ENCODE measurements around the gene RFX3. TPM values are rescaled to one million over a fixed set of nuclear protein-coding genes. Genes with fewer than 3 reads are reported as not detected.

The RFX3 gene
- total RNA-seq, 1 experiment from 2014 or later = 3.7 TPM

DNA sequence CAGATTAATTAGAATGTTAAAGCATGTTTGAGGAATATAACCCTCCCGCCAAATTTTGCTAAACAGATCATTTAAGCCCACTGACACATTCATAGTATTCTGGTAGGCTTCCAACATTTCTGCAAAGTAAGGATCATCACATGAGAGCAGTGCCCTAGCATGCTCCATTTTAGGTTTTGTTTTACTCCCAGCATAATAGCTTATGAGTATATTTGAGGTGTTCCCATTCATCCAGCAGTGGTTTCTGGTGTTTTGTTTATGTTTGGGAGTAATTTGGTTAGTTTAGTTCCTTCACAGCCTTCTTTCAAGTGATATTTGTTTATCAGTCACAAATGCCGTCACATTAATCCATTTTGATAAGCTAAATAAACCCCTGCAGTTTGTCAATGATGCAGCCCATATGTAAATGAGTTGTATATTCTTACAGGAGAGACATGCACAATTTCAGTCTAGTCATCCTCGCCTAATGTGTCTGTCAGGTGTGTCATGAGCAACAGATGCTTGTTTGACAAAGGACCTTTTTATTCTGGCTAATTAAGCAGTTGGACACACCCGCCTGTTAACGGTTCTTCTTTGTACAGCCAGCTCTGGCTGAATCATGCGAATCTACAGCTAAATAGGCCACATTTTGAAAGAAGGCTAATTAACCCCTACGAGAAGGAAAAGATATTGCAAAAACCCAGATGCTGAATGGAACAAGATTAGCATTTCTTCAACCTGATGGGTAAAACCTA lies 124.4 kb downstream of the RFX3 start:
- no peak overlapping the region for H3K4me3 ChIP-seq (ENCODE audit: insufficient read depth, low read depth, low read length)
- no peaks in the 10 kb centered on the region for H3K36me3 ChIP-seq (replicated peaks; ENCODE audit: control insufficient read depth, insufficient read depth, low read length)
- H3K27me3 ChIP-seq (ENCODE audit: control insufficient read depth, insufficient read depth, low read length) = no peaks in the 10 kb centered on the region
- no peak for DNase-seq

DNA sequence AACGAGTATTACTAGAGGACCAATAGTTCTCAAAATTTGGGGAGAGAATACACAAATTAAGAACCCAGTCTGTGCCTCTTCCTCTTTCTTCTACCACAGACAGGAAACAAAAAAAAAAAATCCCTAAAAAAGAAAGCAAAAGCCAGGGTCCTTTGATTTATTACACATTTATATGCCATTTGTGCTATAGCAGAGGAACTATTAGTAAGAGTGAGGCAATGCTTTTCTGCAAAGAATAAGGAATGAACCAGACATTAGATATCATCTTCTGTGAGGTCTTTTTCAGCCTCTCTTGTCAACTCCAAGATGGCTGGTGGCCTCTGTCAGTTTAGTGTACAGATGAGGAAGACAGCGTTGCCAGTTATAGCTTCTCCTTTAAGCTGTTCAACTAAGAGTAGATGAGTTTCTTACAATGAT lies 127.6 kb downstream of the RFX3 start:
- Histone ChIP-seq H3K27me3 (ENCODE audit: control insufficient read depth, insufficient read depth, low read length) (no peaks in the 10 kb centered on the region), H3K36me3 (replicated peaks; ENCODE audit: control insufficient read depth, insufficient read depth, low read length) (no peaks in the 10 kb centered on the region), H3K4me3 (ENCODE audit: insufficient read depth, low read depth, low read length) (no peak overlapping the region)
- no peak for DNase-seq

DNA sequence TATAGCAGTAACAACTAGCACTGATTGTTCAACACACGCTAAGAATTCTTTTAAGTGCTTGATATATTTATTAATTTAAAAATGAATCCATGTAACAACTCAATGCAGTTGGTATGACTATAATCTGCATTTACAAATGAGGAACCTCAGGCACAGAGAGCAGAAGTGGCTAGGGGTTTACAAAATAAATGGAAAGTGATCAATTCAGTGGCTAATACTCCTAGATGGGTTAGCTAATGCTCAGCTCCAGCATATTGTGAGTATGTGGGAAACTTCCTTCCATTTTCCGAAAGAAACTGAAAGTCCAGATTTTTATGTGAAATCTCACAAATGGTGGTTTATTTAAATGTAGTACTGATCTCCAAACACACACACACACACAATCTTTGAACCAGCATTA lies 128.0 kb downstream of the RFX3 start:
- Histone ChIP-seq H3K27me3 (ENCODE audit: control insufficient read depth, insufficient read depth, low read length) (no peaks in the 10 kb centered on the region), H3K4me3 (ENCODE audit: insufficient read depth, low read depth, low read length) (no peak overlapping the region), H3K36me3 (replicated peaks; ENCODE audit: control insufficient read depth, insufficient read depth, low read length) (no peaks in the 10 kb centered on the region)
- no peak for DNase-seq

DNA sequence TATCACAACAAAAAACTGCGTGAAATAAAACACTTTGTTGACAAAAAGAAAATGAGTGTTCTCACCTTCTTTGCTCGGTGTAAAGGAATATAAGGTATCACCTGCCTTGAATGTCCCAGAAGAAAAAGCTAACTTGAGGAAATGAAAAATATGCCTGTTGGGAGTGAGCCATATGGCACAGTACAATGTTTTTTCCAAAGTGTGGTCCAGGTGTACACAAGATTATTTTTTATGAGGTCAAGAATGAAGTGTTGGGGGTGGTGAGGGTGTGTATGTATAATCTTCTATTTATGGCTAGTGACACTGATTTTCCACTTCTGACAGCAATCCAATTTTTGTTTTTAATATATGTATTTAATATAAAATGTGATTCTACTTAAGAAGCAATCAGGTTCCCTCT lies 134.4 kb downstream of the RFX3 start:
- Histone ChIP-seq H3K27me3 (ENCODE audit: control insufficient read depth, insufficient read depth, low read length) (no peaks in the 10 kb centered on the region), H3K36me3 (replicated peaks; ENCODE audit: control insufficient read depth, insufficient read depth, low read length) (no peaks in the 10 kb centered on the region), H3K4me3 (ENCODE audit: insufficient read depth, low read depth, low read length) (no peak overlapping the region)
- DNase-seq = no peak

DNA sequence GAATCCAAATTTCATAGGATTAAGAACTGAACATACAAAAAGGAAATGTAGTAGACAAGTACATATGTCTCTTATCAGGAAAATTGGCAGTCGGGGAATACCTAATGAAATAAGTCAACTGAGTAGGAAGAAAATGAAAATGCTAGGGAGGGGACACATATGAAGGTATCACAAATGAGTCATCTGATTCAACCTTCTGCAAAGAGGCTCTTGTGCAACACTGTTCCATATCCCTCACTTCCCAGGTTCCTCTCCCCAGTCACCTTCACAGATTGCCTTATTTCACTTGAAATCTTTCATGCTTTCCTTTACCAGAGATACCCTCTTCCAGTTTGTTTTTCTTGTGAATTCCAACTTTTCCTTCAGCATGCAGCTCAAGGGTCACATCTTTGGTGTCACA lies 139.0 kb downstream of the RFX3 start:
- Histone ChIP-seq H3K36me3 (replicated peaks; ENCODE audit: control insufficient read depth, insufficient read depth, low read length) (no peaks in the 10 kb centered on the region), H3K4me3 (ENCODE audit: insufficient read depth, low read depth, low read length) (no peak overlapping the region), H3K27me3 (ENCODE audit: control insufficient read depth, insufficient read depth, low read length) (no peaks in the 10 kb centered on the region)
- no peak for DNase-seq

DNA sequence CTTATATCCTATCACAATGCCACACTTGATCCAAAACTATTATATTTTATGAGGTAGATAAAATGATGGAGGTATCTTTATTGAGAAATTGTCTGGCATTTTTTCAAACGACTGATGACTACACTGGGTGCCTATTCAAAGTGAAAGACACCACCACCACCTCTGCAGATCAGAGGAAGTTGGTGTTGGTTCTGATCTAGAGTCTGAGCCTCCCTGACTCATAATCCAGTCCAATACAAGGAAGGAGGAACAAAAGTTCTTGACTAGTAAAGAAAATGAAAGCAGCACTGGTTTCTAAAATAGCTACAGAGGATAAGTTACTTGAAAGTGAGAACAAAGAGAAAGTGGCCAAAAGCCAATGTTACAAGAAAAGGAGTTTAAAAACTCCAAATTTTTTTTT lies 139.9 kb downstream of the RFX3 start:
- no peak for DNase-seq
- Histone ChIP-seq H3K27me3 (ENCODE audit: control insufficient read depth, insufficient read depth, low read length) (no peaks in the 10 kb centered on the region), H3K4me3 (ENCODE audit: insufficient read depth, low read depth, low read length) (no peak overlapping the region), H3K36me3 (replicated peaks; ENCODE audit: control insufficient read depth, insufficient read depth, low read length) (no peaks in the 10 kb centered on the region)

DNA sequence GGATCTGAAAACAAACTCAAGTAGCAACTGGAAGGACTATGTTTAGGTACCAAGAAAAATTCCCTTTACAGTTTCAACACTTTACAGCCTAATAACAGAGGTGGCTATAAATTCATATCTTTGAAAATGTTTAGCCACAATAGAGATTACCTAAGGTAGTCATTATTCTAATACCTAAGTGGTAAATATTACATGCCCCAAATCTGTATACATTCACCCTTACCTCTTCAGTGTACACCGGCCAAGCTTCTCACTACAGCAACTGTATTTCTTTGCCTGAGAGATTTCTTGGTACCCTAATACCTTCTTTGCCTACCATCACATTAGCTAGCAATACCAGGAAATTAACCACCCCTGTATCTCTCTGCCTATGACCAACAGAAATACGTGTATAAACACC lies 154.0 kb downstream of the RFX3 start:
- H3K27me3 ChIP-seq (ENCODE audit: control insufficient read depth, insufficient read depth, low read length) = no peaks in the 10 kb centered on the region
- no peak for DNase-seq
- no peak overlapping the region for H3K4me3 ChIP-seq (ENCODE audit: insufficient read depth, low read depth, low read length)
- H3K36me3 ChIP-seq (replicated peaks; ENCODE audit: control insufficient read depth, insufficient read depth, low read length) = no peaks in the 10 kb centered on the region

DNA sequence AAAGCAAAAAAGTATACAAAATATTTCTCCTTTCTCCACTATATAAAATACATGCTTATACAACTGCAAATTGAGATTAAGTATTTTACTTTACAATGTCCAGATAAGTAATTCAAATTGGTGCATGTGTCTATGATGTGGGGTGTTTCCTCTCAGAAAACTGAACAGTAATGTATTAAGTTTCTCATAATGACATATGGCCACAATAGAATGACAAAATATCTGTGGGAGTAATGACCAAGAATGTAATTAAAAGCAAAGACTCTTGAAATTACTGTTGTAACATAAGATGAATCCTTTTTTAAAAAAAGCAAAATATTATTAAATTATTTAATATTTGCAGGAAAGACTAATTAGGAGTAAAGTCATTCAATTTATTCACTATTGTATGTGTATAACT lies 155.1 kb downstream of the RFX3 start:
- no peaks in the 10 kb centered on the region for H3K27me3 ChIP-seq (ENCODE audit: control insufficient read depth, insufficient read depth, low read length)
- DNase-seq = no peak
- H3K4me3 ChIP-seq (ENCODE audit: insufficient read depth, low read depth, low read length) = no peak overlapping the region
- H3K36me3 ChIP-seq (replicated peaks; ENCODE audit: control insufficient read depth, insufficient read depth, low read length) = no peaks in the 10 kb centered on the region

DNA sequence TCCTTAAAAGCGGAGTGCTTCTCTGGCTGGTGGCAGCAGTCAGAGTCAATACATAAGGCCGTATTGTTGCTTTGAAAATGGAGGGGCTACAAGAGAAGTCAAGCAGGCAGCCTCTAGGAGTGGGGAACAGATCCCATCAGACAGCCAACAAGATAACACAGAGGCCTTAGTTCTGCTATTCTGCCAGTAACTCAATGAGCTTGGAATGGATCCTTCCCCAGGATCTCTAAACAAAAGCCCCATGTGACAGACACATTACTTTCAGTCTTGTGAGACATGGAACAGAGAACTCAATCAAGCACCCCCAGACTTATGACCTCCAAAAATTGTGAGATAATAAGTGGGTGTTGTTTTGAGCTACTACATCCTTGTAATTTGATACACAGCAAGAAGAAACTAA lies 158.6 kb downstream of the RFX3 start:
- no peak for DNase-seq

DNA sequence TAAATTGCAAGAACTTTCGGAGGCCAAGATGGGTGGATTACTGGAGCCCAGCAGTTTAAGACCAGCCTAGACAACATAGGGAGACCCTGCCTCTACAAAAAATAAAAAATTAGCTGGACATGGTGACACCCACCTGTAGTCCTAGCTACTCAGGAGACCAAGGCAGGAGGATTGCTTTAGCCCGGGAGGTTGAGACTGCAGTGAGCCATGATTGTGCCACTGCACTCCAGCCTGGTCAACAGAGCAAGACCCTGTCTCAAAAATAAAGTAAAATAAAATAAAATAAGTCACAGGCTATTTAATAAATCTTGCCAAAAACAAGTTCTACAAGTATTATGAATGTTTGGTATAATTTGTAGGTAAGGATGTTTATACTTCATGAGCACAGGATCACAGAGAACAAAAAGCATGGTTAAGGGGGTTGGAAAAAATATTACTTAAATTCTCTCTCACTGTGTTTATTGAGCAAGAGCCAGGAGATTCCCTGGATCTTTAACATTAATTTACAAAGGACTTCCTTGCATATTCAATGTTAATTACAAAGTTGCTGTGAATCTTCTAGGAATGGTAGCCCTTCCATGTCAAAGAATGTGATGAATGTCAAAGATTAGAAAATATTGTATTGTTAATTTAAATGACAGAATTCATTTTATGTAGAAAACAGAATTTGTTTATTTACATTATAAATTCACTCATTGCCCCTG lies 164.0 kb downstream of the RFX3 start:
- DNase-seq = no peak
- Histone ChIP-seq H3K36me3 (replicated peaks; ENCODE audit: control insufficient read depth, insufficient read depth, low read length) (no peaks in the 10 kb centered on the region), H3K27me3 (ENCODE audit: control insufficient read depth, insufficient read depth, low read length) (no peaks in the 10 kb centered on the region), H3K4me3 (ENCODE audit: insufficient read depth, low read depth, low read length) (no peak overlapping the region)

More for the DNA sequence above, 158.6 kb downstream of the RFX3 start:
- H3K4me3 ChIP-seq (ENCODE audit: insufficient read depth, low read depth, low read length) = no peak overlapping the region
- no peaks in the 10 kb centered on the region for H3K27me3 ChIP-seq (ENCODE audit: control insufficient read depth, insufficient read depth, low read length)
- H3K36me3 ChIP-seq (replicated peaks; ENCODE audit: control insufficient read depth, insufficient read depth, low read length) = no peaks in the 10 kb centered on the region

DNA sequence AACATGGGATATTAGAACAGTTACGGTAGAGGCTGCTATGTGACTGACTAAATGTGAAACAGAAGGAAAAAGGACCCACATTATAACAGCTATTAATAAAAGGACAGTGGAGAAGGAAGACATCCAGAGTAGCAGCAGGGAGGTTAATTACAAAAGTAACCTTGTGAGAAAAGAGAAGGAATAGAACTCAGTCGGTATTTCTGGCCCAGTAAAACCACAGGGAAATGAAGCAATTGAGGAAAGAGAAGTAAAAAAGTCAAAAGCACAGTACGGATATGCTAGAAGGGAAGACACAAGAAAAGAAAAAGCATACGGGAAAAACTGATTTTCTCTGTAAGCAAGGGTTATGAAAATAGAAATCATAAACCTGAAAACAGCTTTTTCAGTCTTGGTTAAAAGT lies 164.7 kb downstream of the RFX3 start:
- no peak for DNase-seq
- no peak overlapping the region for H3K4me3 ChIP-seq (ENCODE audit: insufficient read depth, low read depth, low read length)
- H3K27me3 ChIP-seq (ENCODE audit: control insufficient read depth, insufficient read depth, low read length) = no peaks in the 10 kb centered on the region
- H3K36me3 ChIP-seq (replicated peaks; ENCODE audit: control insufficient read depth, insufficient read depth, low read length) = no peaks in the 10 kb centered on the region

DNA sequence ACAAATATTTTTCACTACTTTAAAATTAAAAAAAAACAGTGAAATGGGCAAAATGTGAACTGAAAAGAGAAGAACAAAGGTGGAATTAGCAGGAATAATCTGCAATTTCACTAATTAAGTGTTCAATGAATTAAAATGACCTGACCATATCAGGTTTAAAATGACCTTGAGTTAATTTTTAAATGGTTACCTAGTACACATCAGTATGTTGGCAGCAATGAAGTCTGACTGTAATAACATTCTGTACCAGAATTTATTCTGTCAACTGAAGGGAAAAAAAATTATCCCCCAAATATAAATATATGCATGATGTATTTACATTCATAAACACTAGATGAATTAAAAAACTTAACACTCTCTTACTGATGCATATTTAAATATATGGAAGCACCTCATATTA lies 165.6 kb downstream of the RFX3 start:
- H3K4me3 ChIP-seq (ENCODE audit: insufficient read depth, low read depth, low read length) = no peak overlapping the region
- no peaks in the 10 kb centered on the region for H3K27me3 ChIP-seq (ENCODE audit: control insufficient read depth, insufficient read depth, low read length)
- no peak for DNase-seq
- H3K36me3 ChIP-seq (replicated peaks; ENCODE audit: control insufficient read depth, insufficient read depth, low read length) = no peaks in the 10 kb centered on the region

DNA sequence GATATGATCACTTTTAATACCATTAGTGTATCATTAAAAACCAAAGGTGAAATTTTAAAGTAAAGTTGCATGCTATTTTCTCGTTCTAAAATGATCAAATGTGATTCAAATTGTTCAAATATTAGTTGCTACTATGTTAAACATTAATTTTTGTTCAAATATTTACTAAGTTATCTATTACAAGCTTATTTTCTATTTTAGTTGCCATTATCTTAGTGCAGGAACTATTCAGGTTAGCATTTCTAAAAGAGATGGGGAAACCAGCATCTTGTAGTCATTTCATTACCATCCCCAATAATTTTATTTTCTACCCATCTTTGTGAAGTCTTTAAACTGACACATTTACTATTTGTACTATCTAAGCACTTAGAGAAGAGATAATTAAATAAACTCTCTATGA lies 166.0 kb downstream of the RFX3 start:
- no peak for DNase-seq
- Histone ChIP-seq H3K27me3 (ENCODE audit: control insufficient read depth, insufficient read depth, low read length) (no peaks in the 10 kb centered on the region), H3K4me3 (ENCODE audit: insufficient read depth, low read depth, low read length) (no peak overlapping the region), H3K36me3 (replicated peaks; ENCODE audit: control insufficient read depth, insufficient read depth, low read length) (no peaks in the 10 kb centered on the region)

DNA sequence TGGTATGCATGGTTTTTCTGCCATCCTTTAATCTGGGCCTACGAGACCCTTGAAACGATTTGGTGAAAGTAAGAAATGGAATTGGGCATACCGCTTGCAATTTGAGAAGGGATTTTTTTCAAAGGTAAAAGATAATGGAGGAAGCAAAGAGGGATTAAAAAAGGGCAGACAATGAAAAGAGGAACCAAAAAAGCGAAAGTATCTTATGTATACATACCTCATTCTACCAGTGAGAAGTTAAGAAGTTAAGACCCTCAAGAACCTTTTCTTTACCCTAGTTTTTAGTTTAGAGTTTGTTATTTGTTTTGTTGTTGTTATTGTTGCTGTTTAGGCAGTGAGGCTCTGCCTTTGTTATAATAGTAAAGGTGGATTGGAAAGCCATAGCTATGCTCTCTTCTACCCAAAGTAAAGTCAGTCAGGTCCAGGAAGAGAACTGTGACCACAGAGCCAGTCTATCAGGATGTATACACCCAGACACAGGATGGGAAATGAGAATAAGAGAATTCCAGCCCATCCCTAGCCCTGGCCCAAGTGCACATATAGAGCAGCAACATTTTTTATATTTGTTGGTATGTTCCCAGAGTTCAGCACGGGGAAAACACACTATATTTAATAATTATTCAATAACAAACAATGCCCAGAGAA lies 166.6 kb downstream of the RFX3 start:
- no peak for DNase-seq
- Histone ChIP-seq H3K27me3 (ENCODE audit: control insufficient read depth, insufficient read depth, low read length) (no peaks in the 10 kb centered on the region), H3K36me3 (replicated peaks; ENCODE audit: control insufficient read depth, insufficient read depth, low read length) (no peaks in the 10 kb centered on the region), H3K4me3 (ENCODE audit: insufficient read depth, low read depth, low read length) (no peak overlapping the region)

DNA sequence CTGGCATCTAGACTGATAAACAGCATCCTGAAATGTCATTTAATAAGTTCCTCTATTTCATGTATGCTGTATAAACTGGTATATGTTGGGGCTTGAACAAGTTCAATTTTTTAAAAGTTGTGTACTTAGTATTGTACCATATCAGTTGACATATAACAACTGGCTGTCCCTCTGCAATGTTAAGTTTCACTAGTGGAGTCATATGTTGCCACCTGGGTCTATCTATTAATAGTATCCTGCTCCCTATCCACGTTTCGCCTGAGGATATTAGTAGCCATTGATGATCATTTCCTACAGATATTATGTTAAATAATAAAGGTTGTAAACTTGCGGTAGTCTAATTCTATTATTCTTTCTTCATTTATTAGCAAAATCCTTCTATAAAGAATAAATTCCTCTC lies 177.6 kb downstream of the RFX3 start:
- no peaks in the 10 kb centered on the region for H3K36me3 ChIP-seq (replicated peaks; ENCODE audit: control insufficient read depth, insufficient read depth, low read length)
- no peaks in the 10 kb centered on the region for H3K27me3 ChIP-seq (ENCODE audit: control insufficient read depth, insufficient read depth, low read length)
- DNase-seq = no peak
- no peak overlapping the region for H3K4me3 ChIP-seq (ENCODE audit: insufficient read depth, low read depth, low read length)

Data from H7 (cell line).